Mucosa of descending colon (tissue), 3 donors: ENCODE measurements around the gene PRKCD. TPM values are rescaled to one million over a fixed set of nuclear protein-coding genes. Genes with fewer than 3 reads are reported as not detected.
A peak's percentile ranks its signal among the peaks of the same experiment; 100 is the strongest.

Source experiments
- ATAC-seq: fragments of 200-7000 bp; cut with Tn5 transposase; one replicate; pipeline ENCODE4 v1.9.1; 2020; ENCODE audit warnings: mild to moderate bottlenecking, moderate library complexity
- DNase-seq, 3 donors: peaks; one replicate each; pipeline ENCODE4 v3.0.0-alpha.2; 2020
- H3K36me3 ChIP-seq: fragments of 200-600 bp; one replicate; pipeline ENCODE4 v1.8.0; 2021; ENCODE audit warnings: low read depth, mild to moderate bottlenecking
- H3K4me1 ChIP-seq: fragments of 200-600 bp; one replicate; pipeline ENCODE4 v1.8.0; 2021; ENCODE audit warnings: low read depth, mild to moderate bottlenecking
- H3K4me3 ChIP-seq: fragments of 200-600 bp; one replicate; pipeline ENCODE4 v1.8.0; 2021; ENCODE audit warnings: mild to moderate bottlenecking
- H3K9me3 ChIP-seq: fragments of 200-600 bp; one replicate; pipeline ENCODE4 v1.8.0; 2021; ENCODE audit warnings: mild to moderate bottlenecking
- CTCF ChIP-seq: fragments of 200-600 bp; IDR thresholded peaks from one replicate; pipeline ENCODE4 v1.8.0; 2022; ENCODE audit warnings: antibody characterized with exemption, mild to moderate bottlenecking
- intact Hi-C, 2 donors: fragments of 100-400 bp; cut with DNase I in 1 of 2; cut with micrococcal nuclease in 1 of 2; formaldehyde crosslinking; loops; one replicate each; pipeline versions ENCODE4 v1.11.0 to v1.11.1; 2022; cut with DNase I, micrococcal nuclease
- total RNA-seq, 3 donors: library from RNA; stranded (reverse); fragmentation: NEBNext Ultra II Directional in 2 of 3; extraction: Animal tissue kit (Norgen Biotek cat#: 25700) in 2 of 3; gene quantifications; one replicate each; pipeline versions ENCODE4 v1.2.1 to v1.2.4, GENCODE V29; 2021 to 2023
- donor health status: DM: no; HTN: no; CAD: no; lungs with moderate emphysema.
- donor health status: DM: no; HTN: no; CAD: no.
- donor health status: DM: no; HTN: yes; CAD: no.

The PRKCD gene
- total RNA-seq, 3 donors from 2014 or later, result 46.8 to 87.9 (median 83.4) TPM

- TF ChIP-seq CTCF, result no peak
- Histone ChIP-seq H3K4me3 (no peak overlapping the region), H3K9me3 (no peaks in the 10 kb centered on the region), H3K4me1 (peaks cover 31% of the 10 kb centered on the region), H3K36me3 (no peaks in the 10 kb centered on the region)
- no peak for DNase-seq
- intact Hi-C loops, result no loop called here
- ATAC-seq, result no peak
Measured at GRCh38 chr3:53163444-53164387, 2.7 kb downstream of the PRKCD start.

DNA sequence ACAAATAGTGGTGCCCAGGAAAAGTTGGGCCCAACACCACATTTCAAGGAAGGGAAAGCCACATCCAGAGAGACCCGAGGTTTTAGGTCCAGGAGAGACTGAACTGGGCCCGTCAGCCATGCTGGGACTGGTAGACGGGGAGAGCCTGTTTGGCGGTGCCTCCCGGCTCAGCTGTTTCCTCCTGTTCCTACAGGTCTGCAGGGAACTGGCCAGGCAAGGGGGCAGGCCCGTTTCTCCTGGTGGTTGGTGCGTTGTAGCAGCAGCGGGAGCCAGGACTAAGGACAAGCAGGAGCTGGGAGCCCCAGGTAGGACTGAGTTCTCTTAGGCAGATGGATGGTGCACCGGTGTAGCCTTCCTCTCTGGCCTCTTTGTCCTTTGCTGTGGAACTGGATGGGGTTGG lies 3.9 kb downstream of the PRKCD start:
- intact Hi-C loops, result no loop called here
- no peaks in the 10 kb centered on the region for H3K36me3 ChIP-seq
- H3K4me3 ChIP-seq, result no peak overlapping the region
- TF ChIP-seq CTCF, result no peak
- no peaks in the 10 kb centered on the region for H3K9me3 ChIP-seq
- no peak for DNase-seq
- ATAC-seq, result no peak
- peaks cover 21% of the 10 kb centered on the region for H3K4me1 ChIP-seq

- Histone ChIP-seq H3K4me3 (no peak overlapping the region), H3K4me1 (peaks cover 22% of the 10 kb centered on the region), H3K36me3 (no peaks in the 10 kb centered on the region), H3K9me3 (no peaks in the 10 kb centered on the region)
- no peak for TF ChIP-seq CTCF
- no peak for DNase-seq
- no peak for ATAC-seq
- intact Hi-C loops, result no loop called here
Measured at GRCh38 chr3:53166206-53166605, 5.2 kb downstream of the PRKCD start.

- TF ChIP-seq CTCF, result no peak
- intact Hi-C loops, result no loop called here
- H3K36me3 ChIP-seq, result no peaks in the 10 kb centered on the region
- no peaks in the 10 kb centered on the region for H3K9me3 ChIP-seq
- DNase-seq (peak in 1 of 3 donors; percentile 81), ATAC-seq (peak; percentile 27)
- H3K4me3 ChIP-seq, result no peak overlapping the region
- H3K4me1 ChIP-seq, result peaks cover 26% of the 10 kb centered on the region
Measured at GRCh38 chr3:53166781-53167291, 5.8 kb downstream of the PRKCD start.

GRCh38 chr3:53167418-53168174 lies 6.6 kb downstream of the PRKCD start:
- Histone ChIP-seq H3K4me1 (peaks cover 25% of the 10 kb centered on the region), H3K4me3 (no peak overlapping the region), H3K36me3 (no peaks in the 10 kb centered on the region), H3K9me3 (no peaks in the 10 kb centered on the region)
- intact Hi-C loops, result no loop called here
- no peak for DNase-seq
- no peak for ATAC-seq
- TF ChIP-seq CTCF, result no peak
